HepG2 (cell line): Measurements from ENCODE around the gene ING1. TPM values are rescaled to one million over a fixed set of nuclear protein-coding genes. Genes with fewer than 3 reads are reported as not detected.

Experiments used
- AGO2 ChIP-seq: fragments of 200-400 bp; formaldehyde crosslinking; optimal IDR thresholded peaks from 2 replicates; pipeline ENCODE3; 2017; ENCODE audit warnings: mild to moderate bottlenecking, low read depth, low read length, moderate library complexity
- ARID2 ChIP-seq: sonication (generic); formaldehyde crosslinking; IDR thresholded peaks from 2 replicates; pipeline ENCODE4 v1.8.1; 2022; ENCODE audit warnings: mild to moderate bottlenecking, missing genetic modification reagents, borderline replicate concordance
- CEBPB ChIP-seq: IDR thresholded peaks from 2 replicates; pipeline ENCODE4 v1.6.1; 2011; ENCODE audit warnings: low read depth, low read length, improper control_type of control experiment, borderline replicate concordance
- EEA1 ChIP-seq: sonication (generic); formaldehyde crosslinking; IDR thresholded peaks from 2 replicates; pipeline ENCODE4 v1.5.1; 2020; ENCODE audit warnings: mild to moderate bottlenecking, missing genetic modification reagents, borderline replicate concordance
- FOXP4 ChIP-seq: sonication (generic); formaldehyde crosslinking; IDR thresholded peaks from 2 replicates; pipeline ENCODE4 v1.4.0; 2020; ENCODE audit warnings: missing genetic modification reagents
- HMGXB3 ChIP-seq: sonication (generic); formaldehyde crosslinking; IDR thresholded peaks from 2 replicates; pipeline ENCODE4 v1.4.0; 2020; ENCODE audit warnings: missing genetic modification reagents, borderline replicate concordance
- ISL2 ChIP-seq: sonication (generic); formaldehyde crosslinking; IDR thresholded peaks from 2 replicates; pipeline ENCODE4 v1.5.0; 2020; ENCODE audit warnings: missing genetic modification reagents
- KAT7 ChIP-seq: IDR thresholded peaks from 2 replicates; pipeline ENCODE4 v1.6.1; 2018; ENCODE audit warnings: borderline replicate concordance, missing compliant biosample characterization
- MAF1 ChIP-seq: sonication (generic); formaldehyde crosslinking; IDR thresholded peaks from 2 replicates; pipeline ENCODE4 v1.5.0; 2020; ENCODE audit warnings: missing genetic modification reagents, borderline replicate concordance
- PCBP2 ChIP-seq: fragments of 200-400 bp; formaldehyde crosslinking; optimal IDR thresholded peaks from 2 replicates; pipeline ENCODE3; 2018; ENCODE audit warnings: low read length, low read depth; ENCODE audit not compliant: poor library complexity, severe bottlenecking
- RBM22 ChIP-seq: fragments of 200-400 bp; formaldehyde crosslinking; optimal IDR thresholded peaks from 2 replicates; pipeline ENCODE3; 2017; ENCODE audit warnings: mild to moderate bottlenecking, low read length, moderate library complexity
- REL ChIP-seq: sonication (generic); formaldehyde crosslinking; conservative IDR thresholded peaks from 2 replicates; pipeline ENCODE4 v1.8.0; 2022; ENCODE audit warnings: mild to moderate bottlenecking, missing genetic modification reagents, moderate library complexity
- TSC22D2 ChIP-seq: sonication (generic); formaldehyde crosslinking; IDR thresholded peaks from 2 replicates; pipeline ENCODE4 v1.5.1; 2020; ENCODE audit warnings: missing genetic modification reagents, mild to moderate bottlenecking, borderline replicate concordance
- ZNF234 ChIP-seq: sonication (generic); formaldehyde crosslinking; conservative IDR thresholded peaks from 2 replicates; pipeline ENCODE4 v1.5.1; 2020; ENCODE audit warnings: mild to moderate bottlenecking, missing genetic modification reagents
- ZNF235 ChIP-seq: sonication (generic); formaldehyde crosslinking; IDR thresholded peaks from 2 replicates; pipeline ENCODE4 v1.8.1; 2023; ENCODE audit warnings: mild to moderate bottlenecking, missing genetic modification reagents, borderline replicate concordance
- ZNF431 ChIP-seq: sonication (generic); formaldehyde crosslinking; IDR thresholded peaks from 2 replicates; pipeline ENCODE4 v1.9.0; 2022; ENCODE audit warnings: missing genetic modification reagents, low read depth, mild to moderate bottlenecking, borderline replicate concordance
- ZNF441 ChIP-seq: sonication (generic); formaldehyde crosslinking; IDR thresholded peaks from 2 replicates; pipeline ENCODE4 v1.7.0; 2021; ENCODE audit warnings: missing genetic modification reagents, borderline replicate concordance
- polyA plus RNA-seq, 8 experiments: library from polyadenylated mRNA; depleted of rRNA in 3 of 8; stranded (reverse) in 7 of 8; unstranded in 1 of 8; fragments of >200 nt; fragmentation: Illumina TruSeq in 4 of 8; extraction: Trizol in 4 of 8; gene quantifications; 2 replicates each; pipeline versions ENCODE4 v1.2.1 to v1.2.3, GENCODE V29; 2011 to 2016; ENCODE audit warnings: low read depth in 4 of 8, missing spikeins in 1 of 8, mixed read lengths in 1 of 8; ENCODE audit not compliant: insufficient read depth in 1 of 8
- total RNA-seq, 5 experiments: library from RNA; depleted of rRNA; stranded (reverse); fragments of >200 nt; fragmentation: Illumina TruSeq; extraction: Trizol; gene quantifications; 2 replicates each; pipeline ENCODE4 v1.2.3, GENCODE V29; 2016; ENCODE audit warnings: low read depth in 1 of 5
- TF ChIP-seq, protein P1 (sequence below): sonication (generic); formaldehyde crosslinking; IDR thresholded peaks from 2 replicates; pipeline ENCODE4 v1.9.0; 2022; ENCODE audit warnings: missing genetic modification reagents, mild to moderate bottlenecking, borderline replicate concordance

ING1 gene
- total and polyA plus RNA-seq, 2 of the 13 experiments (the other 11 are each of a cell fraction or from before 2014, with no cell fraction given): 8.1 to 16.1 TPM

DNA sequence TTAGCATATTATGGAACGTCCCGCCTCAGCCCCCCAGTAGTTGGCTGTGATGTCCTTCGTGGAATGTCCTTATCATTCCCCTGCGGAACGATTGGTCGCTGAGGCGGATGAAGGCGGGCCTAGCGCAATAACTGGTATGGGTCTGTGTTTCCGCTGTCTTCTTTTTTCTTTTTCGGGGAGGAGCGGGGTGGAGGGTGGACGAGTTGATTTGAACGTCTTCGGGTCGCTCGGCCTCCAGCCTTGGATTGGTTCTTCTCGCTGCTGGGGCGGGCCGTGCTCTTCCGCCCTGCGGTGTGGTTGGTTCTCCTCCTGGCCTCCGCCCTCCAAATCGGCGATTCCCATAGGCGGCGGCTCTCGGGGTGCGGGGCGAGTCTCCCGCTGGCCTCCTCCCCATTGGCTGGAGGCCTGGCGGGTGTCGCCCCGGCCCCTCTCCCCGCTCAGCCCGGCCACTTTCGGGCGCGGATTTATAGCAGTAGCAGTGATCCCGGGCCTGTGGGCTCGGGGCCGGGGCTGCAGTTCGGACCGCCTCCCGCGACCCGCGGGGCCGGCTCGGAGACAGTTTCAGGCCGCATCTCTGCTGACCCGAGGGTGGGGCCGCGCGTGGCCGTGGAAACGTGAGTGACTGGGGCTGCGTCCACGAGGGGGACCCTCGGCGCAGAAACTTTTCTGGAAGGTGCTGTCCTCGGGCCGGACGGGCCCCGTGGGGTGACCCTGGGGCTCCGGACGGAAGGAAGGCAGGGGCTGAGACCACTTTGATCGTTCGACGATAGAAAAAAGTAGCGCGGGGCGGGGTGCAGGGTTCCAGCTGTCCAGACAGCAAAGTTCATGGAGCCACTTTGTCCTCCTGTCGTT, 2.1 kb downstream of the ING1 start (continued):
- TF ChIP-seq PCBP2 (no peak), ZNF234 (CRISPR knock-in tag) (no peak), ZNF441 (CRISPR knock-in tag) (no peak; the same call in 1 of the 2 replicates), EEA1 (CRISPR knock-in tag) (no peak), RBM22 (no peak), CEBPB (no peak; the same call in 1 of the 2 replicates), FOXP4 (CRISPR knock-in tag) (no peak; the same call in 1 of the 2 replicates), ARID2 (CRISPR knock-in tag) (no peak), MAF1 (CRISPR knock-in tag) (no peak; the same call in 1 of the 2 replicates), REL (no peak), ISL2 (CRISPR knock-in tag) (0 out of 2 replicates have a peak, but pooled peaks have one; percentile 52), ZNF235 (CRISPR knock-in tag) (no peak), TSC22D2 (no peak), HMGXB3 (peak; percentile 26; the same call in 1 of the 2 replicates), ZNF431 (CRISPR knock-in tag) (no peak; the same call in 1 of the 2 replicates), KAT7 (CRISPR knock-in tag) (0 out of 2 replicates have a peak, but pooled peaks have one; percentile 4), AGO2 (peak; percentile 82)
- TF ChIP-seq, protein P1, sequence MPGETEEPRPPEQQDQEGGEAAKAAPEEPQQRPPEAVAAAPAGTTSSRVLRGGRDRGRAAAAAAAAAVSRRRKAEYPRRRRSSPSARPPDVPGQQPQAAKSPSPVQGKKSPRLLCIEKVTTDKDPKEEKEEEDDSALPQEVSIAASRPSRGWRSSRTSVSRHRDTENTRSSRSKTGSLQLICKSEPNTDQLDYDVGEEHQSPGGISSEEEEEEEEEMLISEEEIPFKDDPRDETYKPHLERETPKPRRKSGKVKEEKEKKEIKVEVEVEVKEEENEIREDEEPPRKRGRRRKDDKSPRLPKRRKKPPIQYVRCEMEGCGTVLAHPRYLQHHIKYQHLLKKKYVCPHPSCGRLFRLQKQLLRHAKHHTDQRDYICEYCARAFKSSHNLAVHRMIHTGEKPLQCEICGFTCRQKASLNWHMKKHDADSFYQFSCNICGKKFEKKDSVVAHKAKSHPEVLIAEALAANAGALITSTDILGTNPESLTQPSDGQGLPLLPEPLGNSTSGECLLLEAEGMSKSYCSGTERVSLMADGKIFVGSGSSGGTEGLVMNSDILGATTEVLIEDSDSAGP (CRISPR knock-in tag): peak; percentile 71; the same call in 1 of the 2 replicates
